Breast epithelium (tissue), 3 donors: ENCODE measurements around the gene EPX.

Experiments used
- CTCF ChIP-seq, 3 donors: fragments of 450-650 bp; IDR thresholded peaks; one replicate each; pipeline ENCODE4 v1.5.1; 2016 to 2017; ENCODE audit warnings: antibody characterized with exemption in 3 of 3, mild to moderate bottlenecking in 3 of 3, moderate library complexity in 3 of 3
- POLR2A ChIP-seq: fragments of 450-650 bp; IDR thresholded peaks from one replicate; pipeline ENCODE4 v1.6.1; 2016; ENCODE audit warnings: antibody characterized with exemption, mild to moderate bottlenecking, moderate library complexity
- POLR2AphosphoS5 ChIP-seq, 3 donors: sonication (generic); formaldehyde crosslinking; IDR thresholded peaks; one replicate each; pipeline ENCODE4 v1.6.1; 2017; ENCODE audit warnings: antibody characterized with exemption in 3 of 3

GRCh38 chr17:58207451-58207850 lies 14.9 kb downstream of the EPX start:
- no peak for TF ChIP-seq CTCF (IDR thresholded peaks at IDR 0.05)
- TF ChIP-seq POLR2A, result no peak
- TF ChIP-seq POLR2AphosphoS5 (IDR thresholded peaks at IDR 0.05), result no peak
